ENCODE results near the gene ANO9. TPM values are rescaled to one million over a fixed set of nuclear protein-coding genes. Genes with fewer than 3 reads are reported as not detected.
"Not testable (repeated sequence)": the region's sequence is repeated elsewhere in the genome, so short reads cannot be mapped to it uniquely, and the experiment has no call there.

The ANO9 gene
- total RNA-seq, 1 experiment from 2014 or later: 0.83 TPM

DNA sequence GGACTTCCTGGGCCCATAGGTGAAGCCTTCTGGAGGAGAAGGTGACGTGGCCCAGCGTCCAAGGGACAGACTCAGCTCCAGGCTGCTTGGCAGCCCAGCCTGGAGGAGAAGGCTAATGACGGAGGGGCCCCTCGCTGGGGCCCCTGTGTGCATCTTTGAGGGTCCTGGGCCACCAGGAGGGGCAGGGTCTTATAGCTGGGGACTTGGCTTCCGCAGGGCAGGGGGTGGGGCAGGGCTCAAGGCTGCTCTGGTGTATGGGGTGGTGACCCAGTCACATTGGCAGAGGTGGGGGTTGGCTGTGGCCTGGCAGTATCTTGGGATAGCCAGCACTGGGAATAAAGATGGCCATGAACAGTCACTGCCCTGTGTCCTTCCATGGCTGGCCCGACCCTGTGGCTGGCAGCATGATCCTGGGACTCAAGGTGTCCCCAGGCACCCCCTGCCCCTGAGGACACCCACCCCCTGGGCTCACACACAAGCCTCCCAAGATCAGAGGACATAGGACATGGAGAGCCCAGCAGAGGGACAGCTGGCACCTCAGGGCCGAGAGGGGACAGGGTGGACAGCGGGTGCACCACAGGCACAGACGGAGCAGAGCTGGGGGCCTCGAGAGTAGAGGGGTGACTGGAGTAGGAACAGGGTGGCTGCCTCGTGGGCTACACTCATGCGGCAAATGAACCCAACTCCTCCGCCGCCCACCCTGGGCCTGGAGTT is 37.1 kb downstream of the ANO9 start:
- H3K4me3 ChIP-seq (ENCODE audit: insufficient read depth, low read depth, low read length): no peak overlapping the region
- H3K27me3 ChIP-seq (ENCODE audit: control insufficient read depth, insufficient read depth, low read length): no peaks in the 10 kb centered on the region
- H3K36me3 ChIP-seq (replicated peaks; ENCODE audit: control insufficient read depth, insufficient read depth, low read length): no peaks in the 10 kb centered on the region
- DNase-seq: no peak

GRCh38 chr11:403761-404431 is 37.9 kb downstream of the ANO9 start:
- H3K36me3 ChIP-seq (replicated peaks; ENCODE audit: control insufficient read depth, insufficient read depth, low read length): no peaks in the 10 kb centered on the region; the same call in 1 of the 2 replicates
- DNase-seq: no peak
- H3K27me3 ChIP-seq (ENCODE audit: control insufficient read depth, insufficient read depth, low read length): no peaks in the 10 kb centered on the region
- H3K4me3 ChIP-seq (ENCODE audit: insufficient read depth, low read depth, low read length): no peak overlapping the region

DNA sequence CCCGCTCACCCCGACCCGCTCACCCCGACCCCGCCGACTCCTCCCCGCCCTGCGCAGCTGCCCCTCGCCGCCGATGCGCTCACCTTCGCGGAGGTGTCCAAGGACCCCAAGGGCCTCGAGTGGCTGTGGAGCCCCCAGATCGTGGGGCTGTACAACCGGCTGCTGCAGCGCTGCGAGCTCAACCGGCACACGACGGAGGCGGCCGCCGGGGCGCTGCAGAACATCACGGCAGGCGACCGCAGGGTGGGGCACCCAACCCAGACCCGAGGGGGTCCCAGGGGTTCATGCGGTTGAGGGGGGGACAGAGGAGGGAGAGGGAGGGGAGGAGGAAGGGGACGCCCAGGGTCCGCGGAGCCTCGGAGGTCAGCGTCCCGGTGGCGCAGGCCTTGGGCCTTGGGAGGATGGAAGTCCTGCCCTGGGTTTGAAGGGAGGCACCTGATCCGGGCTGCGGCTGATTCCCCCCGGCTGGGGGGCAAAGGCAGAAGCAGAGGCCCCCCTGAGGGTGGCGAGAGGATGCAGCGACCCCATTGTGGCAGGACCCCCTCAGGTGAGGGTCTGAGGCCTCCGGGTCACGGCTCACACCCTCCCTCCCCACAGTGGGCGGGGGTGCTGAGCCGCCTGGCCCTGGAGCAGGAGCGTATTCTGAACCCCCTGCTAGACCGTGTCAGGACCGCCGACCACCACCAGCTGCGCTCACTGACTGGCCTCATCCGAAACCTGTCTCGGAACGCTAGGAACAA is 38.6 kb downstream of the ANO9 start:
- DNase-seq: peak; percentile 59
- no peaks in the 10 kb centered on the region; the same call in 1 of the 2 replicates for H3K36me3 ChIP-seq (replicated peaks; ENCODE audit: control insufficient read depth, insufficient read depth, low read length)
- H3K27me3 ChIP-seq (ENCODE audit: control insufficient read depth, insufficient read depth, low read length): no peaks in the 10 kb centered on the region
- no peak overlapping the region for H3K4me3 ChIP-seq (ENCODE audit: insufficient read depth, low read depth, low read length)

DNA sequence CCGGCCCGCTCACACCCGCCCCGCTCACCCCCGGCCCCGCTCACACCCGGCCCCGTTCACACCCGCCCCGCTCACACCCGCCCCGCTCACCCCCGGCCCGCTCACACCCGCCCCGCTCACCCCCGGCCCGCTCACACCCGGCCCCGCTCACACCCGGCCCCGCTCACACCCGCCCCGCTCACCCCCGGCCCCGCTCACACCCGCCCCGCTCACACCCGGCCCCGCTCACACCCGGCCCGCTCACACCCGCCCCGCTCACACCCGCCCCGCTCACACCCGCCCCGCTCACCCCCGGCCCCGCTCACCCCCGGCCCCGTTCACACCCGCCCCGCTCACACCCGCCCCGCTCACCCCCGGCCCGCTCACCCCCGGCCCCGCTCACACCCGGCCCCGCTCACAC is 40.6 kb downstream of the ANO9 start:
- H3K27me3 ChIP-seq (ENCODE audit: control insufficient read depth, insufficient read depth, low read length); H3K4me3 ChIP-seq (ENCODE audit: insufficient read depth, low read depth, low read length); H3K36me3 ChIP-seq (replicated peaks; ENCODE audit: control insufficient read depth, insufficient read depth, low read length); DNase-seq: not testable (repeated sequence)

DNA sequence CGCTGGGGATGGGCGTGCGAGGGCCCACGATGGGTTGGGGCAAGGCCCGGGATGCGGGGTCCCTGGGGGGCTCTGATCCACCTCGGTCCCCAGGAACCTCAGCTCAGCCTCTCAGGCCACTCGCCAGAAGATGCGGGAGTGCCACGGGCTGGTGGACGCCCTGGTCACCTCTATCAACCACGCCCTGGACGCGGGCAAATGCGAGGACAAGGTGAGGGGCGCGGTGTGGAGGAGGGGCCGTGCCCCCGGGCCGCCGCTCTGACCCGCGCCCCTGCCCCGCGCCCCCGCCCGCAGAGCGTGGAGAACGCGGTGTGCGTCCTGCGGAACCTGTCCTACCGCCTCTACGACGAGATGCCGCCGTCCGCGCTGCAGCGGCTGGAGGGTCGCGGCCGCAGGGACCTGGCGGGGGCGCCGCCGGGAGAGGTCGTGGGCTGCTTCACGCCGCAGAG is 41.5 kb downstream of the ANO9 start:
- H3K36me3 ChIP-seq (replicated peaks; ENCODE audit: control insufficient read depth, insufficient read depth, low read length): no peaks in the 10 kb centered on the region; the same call in 1 of the 2 replicates
- DNase-seq: peak; percentile 85
- no peak overlapping the region for H3K4me3 ChIP-seq (ENCODE audit: insufficient read depth, low read depth, low read length)
- no peaks in the 10 kb centered on the region for H3K27me3 ChIP-seq (ENCODE audit: control insufficient read depth, insufficient read depth, low read length)

GRCh38 chr11:399731-400211 is 42.0 kb downstream of the ANO9 start:
- Histone ChIP-seq H3K27me3 (ENCODE audit: control insufficient read depth, insufficient read depth, low read length) (no peaks in the 10 kb centered on the region), H3K4me3 (ENCODE audit: insufficient read depth, low read depth, low read length) (no peak overlapping the region), H3K36me3 (replicated peaks; ENCODE audit: control insufficient read depth, insufficient read depth, low read length) (no peaks in the 10 kb centered on the region; the same call in 1 of the 2 replicates)
- DNase-seq: no peak

DNA sequence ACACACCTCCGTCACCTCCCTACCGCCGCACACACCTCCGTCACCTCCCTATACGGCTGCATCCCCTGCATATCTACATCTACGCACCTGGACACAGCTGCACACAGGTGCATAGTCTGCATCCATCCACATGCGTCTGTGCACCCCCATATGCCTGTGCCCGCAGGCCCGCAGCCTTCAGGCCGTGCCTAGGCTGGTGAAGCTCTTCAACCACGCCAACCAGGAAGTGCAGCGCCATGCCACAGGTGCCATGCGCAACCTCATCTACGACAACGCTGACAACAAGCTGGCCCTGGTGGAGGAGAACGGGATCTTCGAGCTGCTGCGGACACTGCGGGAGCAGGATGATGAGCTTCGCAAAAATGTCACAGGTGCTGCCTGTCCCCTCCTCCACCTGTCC is 43.0 kb downstream of the ANO9 start:
- no peaks in the 10 kb centered on the region; the same call in 1 of the 2 replicates for H3K36me3 ChIP-seq (replicated peaks; ENCODE audit: control insufficient read depth, insufficient read depth, low read length)
- DNase-seq: no peak
- no peak overlapping the region for H3K4me3 ChIP-seq (ENCODE audit: insufficient read depth, low read depth, low read length)
- no peaks in the 10 kb centered on the region for H3K27me3 ChIP-seq (ENCODE audit: control insufficient read depth, insufficient read depth, low read length)

GRCh38 chr11:396948-397548 is 44.8 kb downstream of the ANO9 start:
- Histone ChIP-seq H3K27me3 (ENCODE audit: control insufficient read depth, insufficient read depth, low read length) (no peaks in the 10 kb centered on the region), H3K4me3 (ENCODE audit: insufficient read depth, low read depth, low read length) (no peak overlapping the region), H3K36me3 (replicated peaks; ENCODE audit: control insufficient read depth, insufficient read depth, low read length) (no peaks in the 10 kb centered on the region; the same call in 1 of the 2 replicates)
- peak; percentile 73 for DNase-seq

DNA sequence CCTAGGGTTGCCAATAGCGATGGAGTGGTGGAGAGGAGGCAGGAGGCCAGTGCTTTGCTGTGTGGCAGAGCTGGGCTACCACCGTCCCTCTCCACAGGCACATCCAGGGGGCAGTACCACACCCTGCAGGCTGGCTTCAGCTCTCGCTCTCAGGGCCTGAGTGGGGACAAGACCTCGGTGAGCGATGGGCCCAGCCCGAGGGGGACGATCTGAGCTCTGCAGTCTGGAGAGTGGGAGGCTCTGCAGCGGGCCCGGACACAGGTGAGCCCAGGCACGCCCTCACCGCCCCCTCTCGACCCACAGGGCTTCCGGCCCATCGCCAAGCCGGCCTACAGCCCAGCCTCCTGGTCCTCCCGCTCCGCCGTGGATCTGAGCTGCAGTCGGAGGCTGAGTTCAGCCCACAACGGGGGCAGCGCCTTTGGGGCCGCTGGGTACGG is 45.3 kb downstream of the ANO9 start:
- H3K4me3 ChIP-seq (ENCODE audit: insufficient read depth, low read depth, low read length): no peak overlapping the region

GRCh38 chr11:395866-396265 is 45.9 kb downstream of the ANO9 start:
- no peaks in the 10 kb centered on the region for H3K27me3 ChIP-seq (ENCODE audit: control insufficient read depth, insufficient read depth, low read length)
- no peak overlapping the region for H3K4me3 ChIP-seq (ENCODE audit: insufficient read depth, low read depth, low read length)
- H3K36me3 ChIP-seq (replicated peaks; ENCODE audit: control insufficient read depth, insufficient read depth, low read length): no peaks in the 10 kb centered on the region; the same call in 1 of the 2 replicates
- no peak for DNase-seq

More for the DNA sequence above, 45.3 kb downstream of the ANO9 start:
- H3K36me3 ChIP-seq (replicated peaks; ENCODE audit: control insufficient read depth, insufficient read depth, low read length): no peaks in the 10 kb centered on the region; the same call in 1 of the 2 replicates
- no peaks in the 10 kb centered on the region for H3K27me3 ChIP-seq (ENCODE audit: control insufficient read depth, insufficient read depth, low read length)
- peak; percentile 90 for DNase-seq

DNA sequence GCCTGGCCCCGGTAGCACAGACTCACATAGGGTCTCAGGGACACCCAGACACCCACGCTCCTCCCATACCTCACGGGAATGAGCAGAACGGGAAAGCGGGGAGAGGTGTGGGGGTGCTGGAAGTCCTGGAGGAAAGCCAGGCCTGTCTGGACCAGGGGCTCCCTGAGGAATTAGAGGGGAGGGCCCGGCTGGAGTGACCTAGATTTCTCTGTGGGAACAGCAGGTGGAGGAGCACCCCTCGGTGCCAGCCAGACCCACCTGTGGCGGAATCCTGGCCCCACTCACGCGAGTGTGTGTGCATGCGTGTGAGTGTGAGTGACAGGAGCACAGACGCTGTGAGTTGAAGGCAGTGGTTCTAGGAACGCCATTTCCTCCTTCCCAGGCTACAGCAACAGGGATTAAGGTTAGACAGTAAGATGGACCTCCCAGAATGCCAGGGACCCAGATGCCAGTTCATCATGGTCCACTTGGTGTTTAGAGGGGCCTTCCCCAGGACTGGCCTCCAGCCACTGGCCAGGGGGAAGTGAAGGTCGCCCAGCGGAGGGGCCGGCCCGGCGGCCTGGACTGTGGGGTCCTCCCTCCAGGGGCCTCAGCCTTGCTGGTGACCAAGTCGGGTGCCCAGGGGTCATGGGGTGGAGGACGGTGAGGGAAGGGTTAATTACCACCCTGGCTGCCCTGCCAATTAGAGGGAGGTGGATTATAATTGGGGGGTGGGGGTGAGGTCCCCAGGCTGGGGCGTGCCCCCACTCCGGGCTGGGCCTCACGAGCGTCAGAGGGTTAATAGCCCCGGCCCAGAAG is 46.8 kb downstream of the ANO9 start:
- H3K4me3 ChIP-seq (ENCODE audit: insufficient read depth, low read depth, low read length): no peak overlapping the region; the same call in 1 of the 2 replicates
- DNase-seq: no peak
- no peaks in the 10 kb centered on the region for H3K27me3 ChIP-seq (ENCODE audit: control insufficient read depth, insufficient read depth, low read length)
- no peaks in the 10 kb centered on the region; the same call in 1 of the 2 replicates for H3K36me3 ChIP-seq (replicated peaks; ENCODE audit: control insufficient read depth, insufficient read depth, low read length)

DNA sequence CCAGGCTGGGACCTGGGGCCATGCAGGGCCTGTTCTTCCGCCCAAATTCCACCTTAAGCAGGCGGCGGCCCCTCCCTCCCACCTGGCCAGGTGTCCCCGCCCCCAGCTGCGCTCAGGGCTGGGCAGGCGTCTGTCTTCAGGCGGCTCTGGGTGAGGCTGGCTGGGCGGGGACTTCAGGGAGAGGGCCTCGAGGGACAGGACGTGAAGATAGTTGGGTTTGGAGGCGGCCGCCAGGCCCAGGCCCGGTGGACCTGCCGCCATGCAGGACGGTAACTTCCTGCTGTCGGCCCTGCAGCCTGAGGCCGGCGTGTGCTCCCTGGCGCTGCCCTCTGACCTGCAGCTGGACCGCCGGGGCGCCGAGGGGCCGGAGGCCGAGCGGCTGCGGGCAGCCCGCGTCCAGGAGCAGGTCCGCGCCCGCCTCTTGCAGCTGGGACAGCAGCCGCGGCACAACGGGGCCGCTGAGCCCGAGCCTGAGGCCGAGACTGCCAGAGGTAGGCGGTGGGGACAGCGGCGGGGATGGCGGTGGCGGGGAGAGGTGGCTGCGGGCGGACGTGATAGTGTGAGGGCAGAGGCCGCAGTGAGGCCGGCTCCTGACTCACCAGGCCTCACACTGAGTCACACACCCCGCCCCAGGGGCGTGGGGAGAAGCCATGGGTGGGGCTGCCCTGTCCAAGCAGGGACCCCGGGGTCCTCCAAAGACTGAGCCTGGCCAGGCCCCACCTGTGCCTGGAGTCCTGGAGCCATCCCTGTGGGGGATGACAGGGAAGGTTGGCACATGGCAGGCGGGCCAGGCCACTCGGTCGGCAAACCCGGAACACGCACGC is 47.6 kb downstream of the ANO9 start, which contains the start of gene PKP3:
Gene PKP3, plus strand, starts transcription at position 176 of the 824 bp plus-strand sequence. Its CDS starts 84 bp downstream, at position 260.
- Histone ChIP-seq H3K27me3 (ENCODE audit: control insufficient read depth, insufficient read depth, low read length) (no peaks in the 10 kb centered on the region), H3K4me3 (ENCODE audit: insufficient read depth, low read depth, low read length) (peak within 1 kb of the TSS; percentile 35; the same call in 1 of the 2 replicates), H3K36me3 (replicated peaks; ENCODE audit: control insufficient read depth, insufficient read depth, low read length) (no peaks in the 10 kb centered on the region; the same call in 1 of the 2 replicates)
- peak; percentile 93 for DNase-seq
